CD4-positive, alpha-beta T cell (primary cell): Measurements from ENCODE around the gene EHBP1L1. TPM values are rescaled to one million over a fixed set of nuclear protein-coding genes. Genes with fewer than 3 reads are reported as not detected.
A peak's percentile ranks its signal among the peaks of the same experiment; 100 is the strongest.

Experiments used
- ATAC-seq: fragments of 200-7000 bp; cut with Tn5 transposase; one replicate; pipeline ENCODE4 v1.10.0; 2022; ENCODE audit warnings: mild to moderate bottlenecking; ENCODE audit not compliant: poor library complexity
- CTCF ChIA-PET: fragments of 350-600 bp; sonication (Branson Sonifier 250); formaldehyde crosslinking; loops from one replicate; lab custom pipeline; 2021; ENCODE audit warnings: antibody characterized with exemption, inconsistent platforms; lab: Charles Lee
- POLR2A ChIA-PET: fragments of 350-600 bp; sonication (Branson Sonifier 250); formaldehyde crosslinking; loops from one replicate; lab custom pipeline; 2021; ENCODE audit warnings: antibody characterized with exemption, inconsistent platforms; lab: Charles Lee
- DNase-seq, 14 experiments: peaks; one replicate each; pipeline ENCODE4 v3.0.0-alpha.2; 2013 to 2020; ENCODE audit warnings: mixed read lengths in 2 of 14
- H3K27ac ChIP-seq, 2 donors: one replicate each; pipeline versions ENCODE4 v1.5.1 to v1.7.0; 2013; ENCODE audit warnings: low read length in 2 of 2, low read depth in 1 of 2, mild to moderate bottlenecking in 1 of 2
- H3K27me3 ChIP-seq, 2 experiments: 1 replicate in 1 of 2; 2 replicates in 1 of 2; pipeline versions ENCODE4 v1.6.1 to v1.7.0; 2013; ENCODE audit warnings: low read length in 2 of 2, control low read depth in 1 of 2, mild to moderate bottlenecking in 1 of 2, moderate library complexity in 1 of 2; ENCODE audit not compliant: insufficient read depth in 2 of 2, control insufficient read depth in 1 of 2
- H3K36me3 ChIP-seq: one replicate; pipeline ENCODE4 v1.6.1; 2013; ENCODE audit warnings: low read length, control low read depth; ENCODE audit not compliant: insufficient read depth
- H3K4me1 ChIP-seq: one replicate; pipeline ENCODE4 v1.6.1; 2013; ENCODE audit warnings: low read length, control low read depth; ENCODE audit not compliant: insufficient read depth
- H3K4me3 ChIP-seq: one replicate; pipeline ENCODE4 v1.5.1; 2013; ENCODE audit warnings: mild to moderate bottlenecking, low read length, moderate library complexity
- H3K9me3 ChIP-seq, 2 experiments: 1 replicate in 1 of 2; 2 replicates in 1 of 2; pipeline versions ENCODE4 v1.6.1 to v1.7.0; 2013; ENCODE audit warnings: low read length in 2 of 2, mild to moderate bottlenecking in 2 of 2, control low read depth in 1 of 2, moderate library complexity in 1 of 2; ENCODE audit not compliant: control insufficient read depth in 1 of 2, insufficient read depth in 1 of 2
- H3K27ac Mint-ChIP-seq: one replicate; pipeline ENCODE4 v1.8.0; 2020; ENCODE audit warnings: mixed read lengths
- H3K27me3 Mint-ChIP-seq: one replicate; pipeline ENCODE4 v1.8.0; 2021; ENCODE audit warnings: mixed read lengths
- H3K36me3 Mint-ChIP-seq: one replicate; pipeline ENCODE4 v1.8.0; 2021; ENCODE audit warnings: low read depth, mixed read lengths
- H3K4me1 Mint-ChIP-seq: one replicate; pipeline ENCODE4 v1.8.0; 2021; ENCODE audit warnings: low read depth, mixed read lengths
- H3K4me3 Mint-ChIP-seq: one replicate; pipeline ENCODE4 v1.8.0; 2020; ENCODE audit warnings: mild to moderate bottlenecking, mixed read lengths
- H3K9me3 Mint-ChIP-seq: one replicate; pipeline ENCODE4 v1.8.0; 2020; ENCODE audit warnings: mixed read lengths
- intact Hi-C, 2 experiments: fragments of 100-400 bp; cut with DNase I in 1 of 2; cut with micrococcal nuclease in 1 of 2; formaldehyde crosslinking; loops; one replicate each; pipeline versions ENCODE4 v1.15.1 to v1.9.0; 2023 to 2025; cut with DNase I, micrococcal nuclease
- total RNA-seq, 174 experiments: library from RNA in 2 of 174; stranded (reverse) in 2 of 174; gene quantifications; one replicate each; pipeline ENCODE4 v1.2.3 and lab custom pipeline; 2021 to 2026
- TF ChIP-seq, protein P1 (sequence below): fragments of 200-600 bp; IDR thresholded peaks from one replicate; pipeline ENCODE4 v1.8.0; 2022; ENCODE audit warnings: antibody characterized with exemption, mild to moderate bottlenecking

Gene EHBP1L1
- total RNA-seq, 2 experiments from 2014 or later = 82.6 to 88.5 TPM

DNA sequence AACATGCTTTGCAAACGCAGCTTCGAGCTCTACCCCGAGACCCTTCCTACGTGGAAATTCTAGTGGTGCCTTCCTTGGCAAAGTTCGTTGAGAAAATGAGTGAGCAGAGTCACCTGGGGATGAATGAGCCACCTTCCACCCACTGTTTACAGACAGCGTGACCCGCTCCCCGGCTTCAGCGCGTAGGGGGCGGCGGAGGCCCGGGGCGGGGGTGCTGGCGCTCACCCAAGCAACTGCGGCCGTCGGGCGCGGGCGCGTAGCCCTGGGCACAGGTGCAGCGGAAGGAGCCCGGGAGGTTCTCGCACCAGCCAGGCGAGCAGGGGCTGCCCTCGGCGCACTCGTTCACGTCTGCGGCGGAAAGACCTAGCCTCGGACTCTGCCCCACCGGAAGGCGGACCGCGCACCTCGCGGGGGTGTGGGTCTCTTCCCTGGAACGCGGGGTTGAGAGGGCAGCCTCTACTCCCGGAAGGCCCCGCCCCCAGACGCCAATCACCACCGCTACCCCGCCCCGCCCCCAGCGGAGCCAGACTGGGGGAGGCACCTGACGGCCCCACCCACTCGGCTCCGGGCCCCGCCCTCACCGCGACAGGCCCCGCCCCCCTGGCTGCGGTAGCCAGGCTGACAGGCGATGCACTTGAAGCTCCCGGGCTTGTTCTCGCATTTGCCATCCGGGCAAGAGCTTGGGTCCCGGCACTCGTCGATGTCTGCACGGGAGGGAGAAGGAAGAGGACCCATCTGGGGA is 29.5 kb upstream of the EHBP1L1 start:
- no peaks in the 10 kb centered on the region for H3K9me3 Mint-ChIP-seq
- peaks cover 49% of the 10 kb centered on the region for H3K4me1 ChIP-seq
- H3K9me3 ChIP-seq = no peaks in the 10 kb centered on the region
- peaks cover 67% of the 10 kb centered on the region for H3K36me3 Mint-ChIP-seq
- TF ChIP-seq, protein P1, sequence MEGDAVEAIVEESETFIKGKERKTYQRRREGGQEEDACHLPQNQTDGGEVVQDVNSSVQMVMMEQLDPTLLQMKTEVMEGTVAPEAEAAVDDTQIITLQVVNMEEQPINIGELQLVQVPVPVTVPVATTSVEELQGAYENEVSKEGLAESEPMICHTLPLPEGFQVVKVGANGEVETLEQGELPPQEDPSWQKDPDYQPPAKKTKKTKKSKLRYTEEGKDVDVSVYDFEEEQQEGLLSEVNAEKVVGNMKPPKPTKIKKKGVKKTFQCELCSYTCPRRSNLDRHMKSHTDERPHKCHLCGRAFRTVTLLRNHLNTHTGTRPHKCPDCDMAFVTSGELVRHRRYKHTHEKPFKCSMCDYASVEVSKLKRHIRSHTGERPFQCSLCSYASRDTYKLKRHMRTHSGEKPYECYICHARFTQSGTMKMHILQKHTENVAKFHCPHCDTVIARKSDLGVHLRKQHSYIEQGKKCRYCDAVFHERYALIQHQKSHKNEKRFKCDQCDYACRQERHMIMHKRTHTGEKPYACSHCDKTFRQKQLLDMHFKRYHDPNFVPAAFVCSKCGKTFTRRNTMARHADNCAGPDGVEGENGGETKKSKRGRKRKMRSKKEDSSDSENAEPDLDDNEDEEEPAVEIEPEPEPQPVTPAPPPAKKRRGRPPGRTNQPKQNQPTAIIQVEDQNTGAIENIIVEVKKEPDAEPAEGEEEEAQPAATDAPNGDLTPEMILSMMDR = no peak
- peak overlapping the region; percentile 57 to 82 for H3K27ac ChIP-seq
- ChIA-PET CTCF (interaction anchor here (0.9 to 1.5 kb wide), 5 partner anchors 10 to 29 kb away, joined by 3 to 7 read pairs (median 3); partner anchors contain the start of genes EHBP1L1, SCYL1 and ZNRD2), POLR2A (interaction anchor here (0.6 to 4.3 kb wide), 14 partner anchors 9 to 125 kb away, joined by 3 to 52 read pairs (median 4); partner anchors contain the start of genes EHBP1L1, FAM89B, MALAT1 and PCNX3)
- H3K27ac Mint-ChIP-seq = peak overlapping the region; percentile 81
- H3K36me3 ChIP-seq = peaks cover 23% of the 10 kb centered on the region
- DNase-seq = peak; percentile 96 to 100 (median 98)
- intact Hi-C loops = loop anchor here in 1 of 2 experiments (2.0 kb wide), 1 partner anchor 68 kb away; the partner anchor contains the start of genes MAP3K11 and PCNX3
- peak overlapping the region; percentile 86 for H3K4me3 Mint-ChIP-seq
- no peaks in the 10 kb centered on the region for H3K27me3 Mint-ChIP-seq
- H3K27me3 ChIP-seq = no peaks in the 10 kb centered on the region
- peak overlapping the region; percentile 54 for H3K4me3 ChIP-seq
- ATAC-seq = peak; percentile 80
- H3K4me1 Mint-ChIP-seq = peaks cover 67% of the 10 kb centered on the region

DNA sequence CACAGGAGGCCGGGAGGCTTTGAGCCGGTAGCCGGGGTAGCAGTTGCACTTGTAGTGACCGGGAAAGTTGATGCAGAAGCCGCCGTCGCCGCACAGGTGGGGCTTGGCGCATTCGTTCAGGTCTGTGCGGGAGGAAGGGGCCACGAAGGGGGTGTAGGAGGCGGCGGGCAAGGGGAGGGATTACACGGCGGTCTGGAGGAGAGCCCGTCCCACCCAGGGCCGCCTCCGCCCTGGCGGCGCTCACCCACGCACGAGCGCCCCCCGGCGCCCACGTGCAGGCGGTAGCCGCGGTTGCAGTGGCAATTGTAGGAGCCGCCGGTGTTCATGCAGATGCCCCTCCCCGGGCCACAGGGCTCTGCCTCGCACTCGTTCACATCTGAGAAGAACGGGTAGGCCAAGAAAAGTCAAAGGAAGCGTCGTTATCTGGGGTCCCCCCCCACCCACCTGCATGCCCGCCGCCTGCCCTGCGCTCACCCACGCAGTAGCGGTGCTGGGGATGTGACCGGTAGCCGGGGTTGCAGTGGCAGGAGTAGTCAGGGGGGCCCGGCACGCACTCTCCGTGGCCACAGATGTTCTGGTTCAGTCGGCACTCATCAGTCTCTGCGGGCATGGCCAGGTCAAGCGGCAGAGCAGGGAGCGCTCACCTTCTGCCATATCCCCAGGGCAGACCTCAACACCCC is 28.3 kb upstream of the EHBP1L1 start:
- ChIA-PET POLR2A (interaction anchor here (0.7 to 4.3 kb wide), 6 partner anchors 8 to 55 kb away, joined by 3 to 52 read pairs (median 6); partner anchors contain the start of genes EHBP1L1, FAM89B and ZNRD2), CTCF (interaction anchor here (1.3 kb wide), 1 partner anchor 23 kb away, joined by 7 read pairs; the partner anchor contains the start of gene ZNRD2)
- Histone ChIP-seq H3K4me3 (peak overlapping the region; percentile 54), H3K27me3 (no peaks in the 10 kb centered on the region), H3K36me3 (peaks cover 30% of the 10 kb centered on the region), H3K27ac (peak overlapping the region; percentile 28 to 82), H3K4me1 (peaks cover 58% of the 10 kb centered on the region), H3K9me3 (no peaks in the 10 kb centered on the region)
- Mint-ChIP-seq H3K9me3 (no peaks in the 10 kb centered on the region), H3K27me3 (no peaks in the 10 kb centered on the region), H3K4me3 (peak overlapping the region; percentile 86), H3K27ac (peak overlapping the region; percentile 87), H3K4me1 (peaks cover 72% of the 10 kb centered on the region), H3K36me3 (peaks cover 73% of the 10 kb centered on the region)
- peak in 7 of 14 experiments; percentile 29 to 82 (median 62) for DNase-seq
- ATAC-seq = no peak
- TF ChIP-seq, protein P1 = peak; percentile 23
- intact Hi-C loops = loop anchor here in 1 of 2 experiments (2.0 kb wide), 1 partner anchor 67 kb away; the partner anchor contains the start of genes MAP3K11 and PCNX3

DNA sequence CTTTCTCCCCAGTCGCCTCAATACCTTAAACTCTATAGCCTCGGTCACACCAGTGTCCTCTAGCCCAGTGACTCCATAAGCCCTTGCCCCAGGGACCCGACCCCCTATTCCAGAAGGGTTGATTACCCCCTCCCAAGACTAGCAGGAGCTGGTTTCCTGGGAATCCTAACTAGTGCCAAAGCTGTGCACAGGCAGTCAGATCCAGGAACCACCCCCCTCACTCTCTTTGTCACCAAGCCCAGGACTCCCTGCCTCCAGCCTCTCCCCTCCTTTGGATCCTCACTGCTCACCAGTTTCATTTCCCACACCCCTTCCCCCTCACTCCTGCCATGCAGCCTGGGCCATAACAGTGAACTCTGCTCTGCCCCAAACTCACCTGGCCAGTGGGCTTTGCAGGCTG is 27.5 kb upstream of the EHBP1L1 start:
- DNase-seq = no peak
- Mint-ChIP-seq H3K4me1 (peaks cover 80% of the 10 kb centered on the region), H3K9me3 (no peaks in the 10 kb centered on the region), H3K27me3 (no peaks in the 10 kb centered on the region), H3K4me3 (peak overlapping the region; percentile 68), H3K27ac (peak overlapping the region; percentile 87), H3K36me3 (peaks cover 76% of the 10 kb centered on the region)
- ChIA-PET CTCF (no interaction called here), POLR2A (interaction anchor here (1.0 kb wide), 1 partner anchor 28 kb away, joined by 4 read pairs; the partner anchor contains the start of gene EHBP1L1)
- TF ChIP-seq, protein P1 = no peak
- H3K27ac ChIP-seq = peak overlapping the region; percentile 8 to 32
- no peak overlapping the region for H3K4me3 ChIP-seq
- no peaks in the 10 kb centered on the region for H3K9me3 ChIP-seq
- intact Hi-C loops = no loop called here
- peaks cover 30% of the 10 kb centered on the region for H3K36me3 ChIP-seq
- H3K4me1 ChIP-seq = peaks cover 66% of the 10 kb centered on the region
- no peaks in the 10 kb centered on the region for H3K27me3 ChIP-seq
- ATAC-seq = no peak
